ENCODE measurements around the gene ZNF423. TPM values are rescaled to one million over a fixed set of nuclear protein-coding genes. Genes with fewer than 3 reads are reported as not detected.

Gene ZNF423
- total RNA-seq, 4 donors from 2014 or later: 1.4 to 20.6 (median 4.7) TPM

GRCh38 chr16:49531425-49531824 is 324.5 kb downstream of the ZNF423 start:
- TF ChIP-seq POLR2A (IDR thresholded peaks at IDR 0.05) (no peak), CTCF (IDR thresholded peaks at IDR 0.05) (no peak)
- DNase-seq: no peak
- Histone ChIP-seq H3K27me3 (no peaks in the 10 kb centered on the region), H3K27ac (no peak overlapping the region), H3K36me3 (no peaks in the 10 kb centered on the region), H3K4me3 (no peak overlapping the region), H3K9me3 (no peaks in the 10 kb centered on the region), H3K4me1 (no peaks in the 10 kb centered on the region)

- TF ChIP-seq CTCF (IDR thresholded peaks at IDR 0.05): no peak
- TF ChIP-seq POLR2A (IDR thresholded peaks at IDR 0.05): no peak
- H3K27ac ChIP-seq: no peak overlapping the region
- no peaks in the 10 kb centered on the region for H3K36me3 ChIP-seq
- no peak for DNase-seq
- no peaks in the 10 kb centered on the region for H3K9me3 ChIP-seq
- no peaks in the 10 kb centered on the region for H3K27me3 ChIP-seq
- H3K4me3 ChIP-seq: no peak overlapping the region
- no peaks in the 10 kb centered on the region for H3K4me1 ChIP-seq
Observed at GRCh38 chr16:49530427-49530970, 325.4 kb downstream of the ZNF423 start.

GRCh38 chr16:49529411-49530045 is 326.4 kb downstream of the ZNF423 start:
- H3K9me3 ChIP-seq: no peaks in the 10 kb centered on the region
- no peak for DNase-seq
- TF ChIP-seq CTCF (IDR thresholded peaks at IDR 0.05): no peak
- TF ChIP-seq POLR2A (IDR thresholded peaks at IDR 0.05): no peak
- H3K27ac ChIP-seq: no peak overlapping the region
- no peaks in the 10 kb centered on the region for H3K27me3 ChIP-seq
- H3K36me3 ChIP-seq: no peaks in the 10 kb centered on the region
- no peaks in the 10 kb centered on the region for H3K4me1 ChIP-seq
- H3K4me3 ChIP-seq: no peak overlapping the region

GRCh38 chr16:49528866-49529288 is 327.0 kb downstream of the ZNF423 start:
- Histone ChIP-seq H3K4me1 (no peaks in the 10 kb centered on the region), H3K9me3 (no peaks in the 10 kb centered on the region), H3K27ac (no peak overlapping the region), H3K4me3 (peak overlapping the region in 2 of 4 donors; percentile 29 to 34), H3K36me3 (no peaks in the 10 kb centered on the region), H3K27me3 (no peaks in the 10 kb centered on the region)
- no peak for DNase-seq
- TF ChIP-seq CTCF (IDR thresholded peaks at IDR 0.05): no peak
- no peak for TF ChIP-seq POLR2A (IDR thresholded peaks at IDR 0.05)

- Histone ChIP-seq H3K4me1 (no peaks in the 10 kb centered on the region), H3K4me3 (peak overlapping the region in 3 of 4 donors; percentile 15 to 34 (median 29)), H3K36me3 (no peaks in the 10 kb centered on the region), H3K27me3 (no peaks in the 10 kb centered on the region), H3K27ac (peak overlapping the region in 1 of 4 donors; percentile 42), H3K9me3 (no peaks in the 10 kb centered on the region)
- no peak for TF ChIP-seq CTCF (IDR thresholded peaks at IDR 0.05)
- TF ChIP-seq POLR2A (IDR thresholded peaks at IDR 0.05): no peak
- no peak for DNase-seq
Observed at GRCh38 chr16:49528060-49528865, 327.6 kb downstream of the ZNF423 start.

Measured in Peyer's patch (tissue), 4 donors.